ENCODE measurements around the gene PRKCE. TPM values are rescaled to one million over a fixed set of nuclear protein-coding genes. Genes with fewer than 3 reads are reported as not detected.

Gene PRKCE
- total RNA-seq, 1 experiment from 2014 or later = 1.3 TPM

DNA sequence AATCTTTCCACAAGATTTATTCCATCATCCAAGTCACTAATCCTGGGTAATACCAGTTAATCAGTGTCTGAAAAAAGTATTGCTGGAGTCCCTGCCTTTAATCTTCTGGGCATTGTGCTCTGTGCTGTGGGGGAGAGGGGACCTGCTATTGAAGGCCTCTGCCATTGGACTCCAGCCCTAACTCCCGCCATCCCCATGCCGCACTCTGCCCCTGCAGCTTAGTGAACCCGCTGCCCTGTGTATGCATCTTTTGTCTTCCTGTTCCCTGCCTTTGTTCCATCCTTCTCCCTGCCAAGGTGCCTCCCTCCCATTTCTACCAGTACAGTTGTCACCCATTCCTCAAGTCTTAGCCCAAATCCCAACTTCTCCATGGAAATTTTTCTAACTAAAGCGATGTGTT is 532.0 kb downstream of the PRKCE start:
- Mint-ChIP-seq H3K4me3 (no peak overlapping the region), H3K36me3 (ENCODE audit: insufficient read depth in 1 of 3, low read depth in 3 of 3) (no peaks in the 10 kb centered on the region), H3K27ac (no peak overlapping the region; a peak in 1 of 7 replicates), H3K27me3 (ENCODE audit: low read depth) (peaks cover 9% of the 10 kb centered on the region), H3K9me3 (no peaks in the 10 kb centered on the region; a peak in 1 of 5 replicates), H3K4me1 (no peaks in the 10 kb centered on the region)
- H3K14ac ChIP-seq (ENCODE audit: insufficient read depth, low read length) = no peak overlapping the region
- H2AK5ac ChIP-seq (ENCODE audit: insufficient read length, low read length) = no peak overlapping the region
- H3K18ac ChIP-seq (ENCODE audit: insufficient read length, low read depth, low read length) = no peak overlapping the region
- H3K4me2 ChIP-seq (ENCODE audit: insufficient read depth, insufficient read length, low read length) = no peak overlapping the region
- H2BK15ac ChIP-seq (ENCODE audit: low read depth, low read length) = no peak overlapping the region
- H3K79me2 ChIP-seq (ENCODE audit: insufficient read depth, low read length) = no peaks in the 10 kb centered on the region
- H4K8ac ChIP-seq (replicated peaks; ENCODE audit: insufficient read length, low read depth, low read length) = no peak overlapping the region
- H3K9me3 ChIP-seq (ENCODE audit: control insufficient read depth, low read depth, low read length) = no peaks in the 10 kb centered on the region
- H2BK12ac ChIP-seq (ENCODE audit: insufficient read length, low read depth, low read length) = no peak overlapping the region
- H3K23ac ChIP-seq (ENCODE audit: insufficient read length, low read depth, low read length) = no peak overlapping the region
- peak; percentile 6 for DNase-seq
- H3K27ac ChIP-seq (ENCODE audit: insufficient read length, low read depth, low read length) = no peak overlapping the region
- H3K56ac ChIP-seq (ENCODE audit: insufficient read length, low read depth, low read length) = no peak overlapping the region
- no peaks in the 10 kb centered on the region for H3K23me2 ChIP-seq (ENCODE audit: insufficient read length, low read depth, low read length, poor library complexity, severe bottlenecking)
- H2BK20ac ChIP-seq (ENCODE audit: low read depth, low read length, poor library complexity, severe bottlenecking) = no peak overlapping the region
- no peak overlapping the region for H2BK120ac ChIP-seq (ENCODE audit: low read depth, low read length, poor library complexity, severe bottlenecking)
- H2AFZ ChIP-seq (ENCODE audit: low read length) = no peak overlapping the region
- no CpG with 5 or more reads among the region's 4 CpGs for WGBS (ENCODE audit: extremely low coverage, insufficient read length, low lambda C conversion rate)
- H3K4me1 ChIP-seq (ENCODE audit: insufficient read depth, low read length) = no peaks in the 10 kb centered on the region
- no peaks in the 10 kb centered on the region for H4K20me1 ChIP-seq (ENCODE audit: control insufficient read depth, insufficient read depth, insufficient read length)
- no peak overlapping the region for H4K5ac ChIP-seq (ENCODE audit: insufficient read length, low read depth, low read length)
- no peak overlapping the region for H2BK5ac ChIP-seq (ENCODE audit: insufficient read length, low read length)
- H3K9ac ChIP-seq (ENCODE audit: extremely low read depth, insufficient read length, low read length) = no peak overlapping the region
- no peaks in the 10 kb centered on the region for H3K27me3 ChIP-seq (ENCODE audit: insufficient read depth, low read length)
- no peak overlapping the region for H3K4ac ChIP-seq (ENCODE audit: low read depth, low read length)
- H3K79me1 ChIP-seq (ENCODE audit: insufficient read depth, low read depth, low read length, poor library complexity, severe bottlenecking) = no peaks in the 10 kb centered on the region
- H4K91ac ChIP-seq (ENCODE audit: insufficient read length, low read depth, low read length) = no peak overlapping the region
- no peak overlapping the region for H3T11ph ChIP-seq (ENCODE audit: low read length)
- TF ChIP-seq, protein P1, sequence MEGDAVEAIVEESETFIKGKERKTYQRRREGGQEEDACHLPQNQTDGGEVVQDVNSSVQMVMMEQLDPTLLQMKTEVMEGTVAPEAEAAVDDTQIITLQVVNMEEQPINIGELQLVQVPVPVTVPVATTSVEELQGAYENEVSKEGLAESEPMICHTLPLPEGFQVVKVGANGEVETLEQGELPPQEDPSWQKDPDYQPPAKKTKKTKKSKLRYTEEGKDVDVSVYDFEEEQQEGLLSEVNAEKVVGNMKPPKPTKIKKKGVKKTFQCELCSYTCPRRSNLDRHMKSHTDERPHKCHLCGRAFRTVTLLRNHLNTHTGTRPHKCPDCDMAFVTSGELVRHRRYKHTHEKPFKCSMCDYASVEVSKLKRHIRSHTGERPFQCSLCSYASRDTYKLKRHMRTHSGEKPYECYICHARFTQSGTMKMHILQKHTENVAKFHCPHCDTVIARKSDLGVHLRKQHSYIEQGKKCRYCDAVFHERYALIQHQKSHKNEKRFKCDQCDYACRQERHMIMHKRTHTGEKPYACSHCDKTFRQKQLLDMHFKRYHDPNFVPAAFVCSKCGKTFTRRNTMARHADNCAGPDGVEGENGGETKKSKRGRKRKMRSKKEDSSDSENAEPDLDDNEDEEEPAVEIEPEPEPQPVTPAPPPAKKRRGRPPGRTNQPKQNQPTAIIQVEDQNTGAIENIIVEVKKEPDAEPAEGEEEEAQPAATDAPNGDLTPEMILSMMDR (conservative IDR thresholded peaks at IDR 0.05) = no peak
